SJCRH30 (cell line): ENCODE results near the gene RGPD4. TPM values are rescaled to one million over a fixed set of nuclear protein-coding genes. Genes with fewer than 3 reads are reported as not detected.
"Not testable (repeated sequence)": the region's sequence is repeated elsewhere in the genome, so short reads cannot be mapped to it uniquely, and the experiment has no call there.

Experiments
- DNase-seq, 2 experiments: peaks; one replicate each; pipeline ENCODE4 v3.0.0-alpha.2; 2015 to 2020
- H3K27ac ChIP-seq: fragments of 250-450 bp; sonication (Bioruptor Pico); 2 replicates; pipeline ENCODE4 v1.5.1; 2020; ENCODE audit warnings: mild to moderate bottlenecking, moderate library complexity
- H3K27me3 ChIP-seq: fragments of 250-450 bp; sonication (Bioruptor Pico); 2 replicates; pipeline ENCODE4 v1.5.1; 2020; ENCODE audit warnings: mild to moderate bottlenecking, moderate library complexity
- H3K36me3 ChIP-seq: fragments of 250-450 bp; sonication (Bioruptor Pico); 2 replicates; pipeline ENCODE4 v1.5.1; 2020; ENCODE audit warnings: mild to moderate bottlenecking, moderate library complexity
- H3K4me1 ChIP-seq: fragments of 250-450 bp; sonication (Bioruptor Pico); 2 replicates; pipeline ENCODE4 v1.5.1; 2020; ENCODE audit warnings: mild to moderate bottlenecking, moderate library complexity
- H3K4me3 ChIP-seq: fragments of 250-450 bp; sonication (Bioruptor Pico); 2 replicates; pipeline ENCODE4 v1.5.1; 2020; ENCODE audit warnings: mild to moderate bottlenecking, moderate library complexity
- H3K9me3 ChIP-seq: fragments of 250-450 bp; sonication (Bioruptor Pico); replicated peaks from 2 replicates; pipeline ENCODE4 v1.5.1; 2020; ENCODE audit warnings: mild to moderate bottlenecking, moderate library complexity
- total RNA-seq: library from RNA; depleted of rRNA; stranded (reverse); fragments of >200 nt; shearing (Covaris generic); gene quantifications from 2 replicates; pipeline ENCODE4 v1.2.3, GENCODE V29; 2014

The RGPD4 gene
- total RNA-seq, 1 experiment from 2014 or later, result not detected

- H3K4me3 ChIP-seq, result no peak overlapping the region
Measured at GRCh38 chr2:107824451-107825205, 2.1 kb upstream of the RGPD4 start.

GRCh38 chr2:107825206-107825563 lies 1.5 kb upstream of the RGPD4 start:
- no peaks in the 10 kb centered on the region for H3K27me3 ChIP-seq
- no peaks in the 10 kb centered on the region for H3K36me3 ChIP-seq
- H3K27ac ChIP-seq, result no peak overlapping the region
- no peaks in the 10 kb centered on the region for H3K9me3 ChIP-seq
- no peaks in the 10 kb centered on the region for H3K4me1 ChIP-seq
- DNase-seq, result no peak
- H3K4me3 ChIP-seq, result no peak overlapping the region

More at GRCh38 chr2:107824451-107825205, 2.1 kb upstream of the RGPD4 start:
- Histone ChIP-seq H3K27me3 (no peaks in the 10 kb centered on the region), H3K36me3 (no peaks in the 10 kb centered on the region), H3K4me1 (no peaks in the 10 kb centered on the region), H3K27ac (no peak overlapping the region), H3K9me3 (no peaks in the 10 kb centered on the region)
- DNase-seq, result no peak

GRCh38 chr2:107829514-107829913 lies 2.8 kb downstream of the RGPD4 start:
- not testable (repeated sequence) for H3K4me3 ChIP-seq, H3K27ac ChIP-seq, H3K4me1 ChIP-seq, DNase-seq, H3K9me3 ChIP-seq, H3K36me3 ChIP-seq, H3K27me3 ChIP-seq

GRCh38 chr2:107833152-107833551 lies 6.5 kb downstream of the RGPD4 start:
- not testable (repeated sequence) for H3K9me3 ChIP-seq, H3K27ac ChIP-seq, H3K36me3 ChIP-seq, H3K27me3 ChIP-seq, H3K4me1 ChIP-seq, DNase-seq, H3K4me3 ChIP-seq

GRCh38 chr2:107833618-107834017 lies 6.9 kb downstream of the RGPD4 start:
- not testable (repeated sequence) for H3K4me1 ChIP-seq, H3K36me3 ChIP-seq, DNase-seq, H3K27me3 ChIP-seq, H3K27ac ChIP-seq, H3K4me3 ChIP-seq, H3K9me3 ChIP-seq

GRCh38 chr2:107916121-107916520 lies 89.4 kb downstream of the RGPD4 start:
- not testable (repeated sequence) for H3K27me3 ChIP-seq, H3K4me1 ChIP-seq, DNase-seq, H3K9me3 ChIP-seq, H3K4me3 ChIP-seq, H3K36me3 ChIP-seq, H3K27ac ChIP-seq

GRCh38 chr2:107916696-107917370 lies 90.1 kb downstream of the RGPD4 start:
- not testable (repeated sequence) for H3K4me3 ChIP-seq, H3K27me3 ChIP-seq, H3K4me1 ChIP-seq, DNase-seq, H3K27ac ChIP-seq, H3K9me3 ChIP-seq, H3K36me3 ChIP-seq

GRCh38 chr2:107927034-107927534 lies 100.4 kb downstream of the RGPD4 start:
- H3K36me3 ChIP-seq, result no peaks in the 10 kb centered on the region
- DNase-seq, result no peak
- H3K9me3 ChIP-seq, result no peaks in the 10 kb centered on the region
- no peaks in the 10 kb centered on the region for H3K4me1 ChIP-seq
- no peak overlapping the region for H3K27ac ChIP-seq
- H3K4me3 ChIP-seq, result no peak overlapping the region
- no peaks in the 10 kb centered on the region for H3K27me3 ChIP-seq

GRCh38 chr2:107931412-107931811 lies 104.7 kb downstream of the RGPD4 start:
- DNase-seq, result no peak
- Histone ChIP-seq H3K4me3 (no peak overlapping the region), H3K36me3 (no peaks in the 10 kb centered on the region), H3K27ac (no peak overlapping the region), H3K27me3 (no peaks in the 10 kb centered on the region), H3K9me3 (no peaks in the 10 kb centered on the region), H3K4me1 (no peaks in the 10 kb centered on the region)

- H3K27ac ChIP-seq, result no peak overlapping the region
Measured at GRCh38 chr2:107932488-107932887, 105.8 kb downstream of the RGPD4 start.

GRCh38 chr2:107932979-107933378 lies 106.3 kb downstream of the RGPD4 start:
- H3K9me3 ChIP-seq, result no peaks in the 10 kb centered on the region
- DNase-seq, result peak in 1 of 2 experiments; percentile 19
- H3K27me3 ChIP-seq, result no peaks in the 10 kb centered on the region
- no peaks in the 10 kb centered on the region for H3K4me1 ChIP-seq
- no peaks in the 10 kb centered on the region for H3K36me3 ChIP-seq
- H3K4me3 ChIP-seq, result no peak overlapping the region
- H3K27ac ChIP-seq, result no peak overlapping the region

More at GRCh38 chr2:107932488-107932887, 105.8 kb downstream of the RGPD4 start:
- no peaks in the 10 kb centered on the region for H3K36me3 ChIP-seq
- no peaks in the 10 kb centered on the region for H3K27me3 ChIP-seq
- H3K9me3 ChIP-seq, result no peaks in the 10 kb centered on the region
- peak in 1 of 2 experiments; percentile 40 for DNase-seq
- no peak overlapping the region for H3K4me3 ChIP-seq
- H3K4me1 ChIP-seq, result no peaks in the 10 kb centered on the region

GRCh38 chr2:107936433-107937359 lies 110.0 kb downstream of the RGPD4 start:
- no peaks in the 10 kb centered on the region for H3K36me3 ChIP-seq
- peak in 1 of 2 experiments; percentile 47 for DNase-seq
- no peaks in the 10 kb centered on the region for H3K4me1 ChIP-seq
- H3K27me3 ChIP-seq, result no peaks in the 10 kb centered on the region
- H3K9me3 ChIP-seq, result no peaks in the 10 kb centered on the region
- H3K27ac ChIP-seq, result no peak overlapping the region
- no peak overlapping the region for H3K4me3 ChIP-seq
